GM12865 (cell line): Measurements from ENCODE around the gene NAGPA.
A peak's percentile ranks its signal among the peaks of the same experiment; 100 is the strongest.
"Not testable (repeated sequence)": the region's sequence is repeated elsewhere in the genome, so short reads cannot be mapped to it uniquely, and the experiment has no call there.

Source experiments
- DNase-seq: peaks from one replicate; pipeline ENCODE4 v3.0.0; 2010; ENCODE audit warnings: low read depth
- H3K4me3 ChIP-seq: 2 replicates; pipeline ENCODE4 v1.5.1; 2011; ENCODE audit warnings: mild to moderate bottlenecking, low read depth, low read length, control low read depth
- TF ChIP-seq, protein P1 (sequence below): IDR thresholded peaks from 2 replicates; pipeline ENCODE4 v1.5.1; 2011; ENCODE audit warnings: low read length, control low read depth, low read depth, inconsistent platforms; ENCODE audit not compliant: insufficient read depth; ENCODE audit errors: missing control alignments

The NAGPA gene, protein sequence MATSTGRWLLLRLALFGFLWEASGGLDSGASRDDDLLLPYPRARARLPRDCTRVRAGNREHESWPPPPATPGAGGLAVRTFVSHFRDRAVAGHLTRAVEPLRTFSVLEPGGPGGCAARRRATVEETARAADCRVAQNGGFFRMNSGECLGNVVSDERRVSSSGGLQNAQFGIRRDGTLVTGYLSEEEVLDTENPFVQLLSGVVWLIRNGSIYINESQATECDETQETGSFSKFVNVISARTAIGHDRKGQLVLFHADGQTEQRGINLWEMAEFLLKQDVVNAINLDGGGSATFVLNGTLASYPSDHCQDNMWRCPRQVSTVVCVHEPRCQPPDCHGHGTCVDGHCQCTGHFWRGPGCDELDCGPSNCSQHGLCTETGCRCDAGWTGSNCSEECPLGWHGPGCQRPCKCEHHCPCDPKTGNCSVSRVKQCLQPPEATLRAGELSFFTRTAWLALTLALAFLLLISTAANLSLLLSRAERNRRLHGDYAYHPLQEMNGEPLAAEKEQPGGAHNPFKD

DNA sequence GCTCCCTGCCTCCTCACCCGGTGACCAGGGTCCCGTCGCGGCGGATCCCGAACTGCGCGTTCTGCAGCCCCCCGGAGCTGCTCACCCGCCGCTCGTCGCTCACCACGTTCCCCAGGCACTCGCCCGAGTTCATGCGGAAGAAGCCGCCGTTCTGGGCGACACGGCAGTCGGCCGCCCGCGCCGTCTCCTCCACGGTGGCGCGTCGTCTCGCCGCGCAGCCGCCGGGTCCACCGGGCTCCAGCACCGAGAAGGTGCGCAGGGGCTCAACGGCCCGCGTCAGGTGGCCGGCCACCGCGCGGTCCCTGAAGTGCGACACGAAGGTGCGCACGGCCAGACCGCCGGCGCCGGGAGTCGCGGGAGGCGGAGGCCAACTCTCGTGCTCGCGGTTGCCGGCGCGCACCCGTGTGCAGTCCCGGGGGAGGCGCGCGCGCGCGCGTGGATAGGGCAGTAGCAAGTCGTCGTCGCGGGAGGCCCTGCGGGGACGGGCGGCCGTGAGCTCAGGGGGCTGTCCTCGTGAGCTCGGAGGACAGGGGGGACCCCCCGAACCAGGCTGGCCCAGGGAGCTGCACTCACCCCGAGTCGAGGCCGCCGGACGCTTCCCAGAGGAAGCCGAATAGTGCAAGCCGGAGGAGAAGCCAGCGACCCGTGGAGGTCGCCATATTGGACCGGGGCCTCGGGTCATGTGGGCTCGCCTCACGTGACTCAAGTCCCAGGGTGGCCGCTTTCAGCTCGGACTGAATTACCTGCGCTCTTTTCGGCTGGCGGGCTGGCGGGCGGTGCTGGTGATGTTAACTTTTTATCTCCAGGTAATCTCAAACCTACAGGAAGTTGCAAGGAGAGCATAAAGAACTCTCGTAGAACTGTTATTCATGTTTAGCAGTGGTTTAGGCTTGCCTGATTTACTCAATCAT is at the start of gene NAGPA:
Gene NAGPA (minus strand): TSS at position 680 of the 911 bp plus-strand sequence. CDS start 21 bp downstream, at position 659.
- peak within 1 kb of the TSS; percentile 51 for H3K4me3 ChIP-seq
- peak; percentile 90 for DNase-seq
- TF ChIP-seq, protein P1, sequence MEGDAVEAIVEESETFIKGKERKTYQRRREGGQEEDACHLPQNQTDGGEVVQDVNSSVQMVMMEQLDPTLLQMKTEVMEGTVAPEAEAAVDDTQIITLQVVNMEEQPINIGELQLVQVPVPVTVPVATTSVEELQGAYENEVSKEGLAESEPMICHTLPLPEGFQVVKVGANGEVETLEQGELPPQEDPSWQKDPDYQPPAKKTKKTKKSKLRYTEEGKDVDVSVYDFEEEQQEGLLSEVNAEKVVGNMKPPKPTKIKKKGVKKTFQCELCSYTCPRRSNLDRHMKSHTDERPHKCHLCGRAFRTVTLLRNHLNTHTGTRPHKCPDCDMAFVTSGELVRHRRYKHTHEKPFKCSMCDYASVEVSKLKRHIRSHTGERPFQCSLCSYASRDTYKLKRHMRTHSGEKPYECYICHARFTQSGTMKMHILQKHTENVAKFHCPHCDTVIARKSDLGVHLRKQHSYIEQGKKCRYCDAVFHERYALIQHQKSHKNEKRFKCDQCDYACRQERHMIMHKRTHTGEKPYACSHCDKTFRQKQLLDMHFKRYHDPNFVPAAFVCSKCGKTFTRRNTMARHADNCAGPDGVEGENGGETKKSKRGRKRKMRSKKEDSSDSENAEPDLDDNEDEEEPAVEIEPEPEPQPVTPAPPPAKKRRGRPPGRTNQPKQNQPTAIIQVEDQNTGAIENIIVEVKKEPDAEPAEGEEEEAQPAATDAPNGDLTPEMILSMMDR: no peak

DNA sequence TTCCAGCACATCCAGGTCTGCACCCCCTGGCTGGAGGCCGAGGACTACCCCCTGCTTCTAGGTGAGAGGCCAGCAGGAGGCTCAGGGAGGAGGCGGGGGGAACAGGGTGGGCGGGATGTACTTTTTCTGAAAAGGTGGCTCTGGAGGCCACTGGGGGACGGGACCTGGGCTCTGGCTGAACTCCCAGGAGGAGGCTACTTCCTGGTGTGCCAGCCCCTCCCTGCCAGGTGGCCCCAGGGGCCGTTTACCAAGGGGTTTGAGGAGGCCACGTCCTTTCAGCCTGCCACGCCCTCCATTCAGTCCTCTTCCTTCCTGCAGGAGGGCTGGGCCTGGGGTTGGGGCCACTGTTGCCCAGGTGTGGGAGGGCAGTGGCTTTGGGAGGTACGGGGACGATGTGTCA is 47.3 kb upstream of the NAGPA start:
- not testable (repeated sequence) for DNase-seq, H3K4me3 ChIP-seq

DNA sequence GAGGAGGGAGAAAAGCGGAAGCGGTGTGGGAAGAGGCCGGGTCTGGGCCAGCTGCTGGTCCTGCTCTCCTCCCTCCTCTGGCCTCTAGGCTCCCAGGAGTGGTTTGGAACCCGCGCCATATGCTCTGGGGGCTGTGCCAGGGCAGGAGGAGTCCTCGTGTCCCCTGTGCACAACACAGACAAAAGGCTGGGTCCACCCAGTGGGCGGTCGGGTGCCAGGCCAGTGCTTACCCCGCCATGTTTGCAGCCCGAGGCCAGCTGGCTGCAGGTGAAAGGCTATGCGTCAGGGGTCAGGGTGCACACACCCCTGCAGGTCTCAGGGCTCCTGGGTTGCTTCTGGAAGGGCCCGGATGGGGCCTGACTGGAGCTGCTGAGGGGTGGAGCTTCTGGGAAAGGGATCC is 46.7 kb upstream of the NAGPA start:
- not testable (repeated sequence) for H3K4me3 ChIP-seq, DNase-seq

DNA sequence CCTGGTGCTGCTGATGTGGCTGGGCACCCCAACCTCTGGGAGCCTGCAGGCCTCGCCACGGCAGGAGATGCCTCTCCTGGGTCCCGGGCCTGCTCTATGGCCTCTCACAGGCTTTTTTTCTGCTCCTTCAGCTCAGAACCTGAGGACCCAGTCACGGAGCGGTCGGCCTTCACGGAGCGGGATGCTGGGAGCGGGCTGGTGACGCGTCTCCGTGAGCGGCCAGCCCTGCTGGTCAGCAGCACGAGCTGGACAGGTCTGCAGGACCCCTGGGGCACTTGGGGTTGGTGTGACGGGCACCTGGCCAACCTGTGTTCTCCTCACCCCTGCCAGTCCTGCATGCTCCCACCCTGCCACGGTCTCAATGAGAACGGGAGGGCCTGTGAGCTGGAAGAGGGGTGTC is 44.9 kb upstream of the NAGPA start:
- no peak overlapping the region for H3K4me3 ChIP-seq
- TF ChIP-seq, protein P1: no peak
- no peak for DNase-seq

DNA sequence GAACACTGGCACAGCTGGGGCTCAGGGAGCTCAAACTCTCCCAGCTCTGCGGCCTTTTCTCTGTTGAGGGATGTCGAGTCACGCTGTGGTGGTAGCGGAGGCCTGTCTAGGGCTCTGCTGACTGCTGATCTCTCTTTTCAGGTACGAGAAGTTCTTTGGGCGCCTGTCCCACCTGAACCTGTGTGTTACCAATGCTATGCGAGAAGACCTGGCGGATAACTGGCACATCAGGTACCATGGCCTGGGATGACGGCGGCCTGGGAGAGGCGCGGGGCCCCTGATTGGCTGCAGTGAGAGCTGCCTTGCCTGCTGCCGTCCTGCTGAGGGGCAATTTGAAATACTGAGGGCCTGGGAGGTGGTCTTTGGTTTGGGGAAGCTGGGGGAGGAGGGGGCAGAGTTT is 43.6 kb upstream of the NAGPA start:
- TF ChIP-seq, protein P1: no peak
- no peak overlapping the region for H3K4me3 ChIP-seq
- DNase-seq: no peak

DNA sequence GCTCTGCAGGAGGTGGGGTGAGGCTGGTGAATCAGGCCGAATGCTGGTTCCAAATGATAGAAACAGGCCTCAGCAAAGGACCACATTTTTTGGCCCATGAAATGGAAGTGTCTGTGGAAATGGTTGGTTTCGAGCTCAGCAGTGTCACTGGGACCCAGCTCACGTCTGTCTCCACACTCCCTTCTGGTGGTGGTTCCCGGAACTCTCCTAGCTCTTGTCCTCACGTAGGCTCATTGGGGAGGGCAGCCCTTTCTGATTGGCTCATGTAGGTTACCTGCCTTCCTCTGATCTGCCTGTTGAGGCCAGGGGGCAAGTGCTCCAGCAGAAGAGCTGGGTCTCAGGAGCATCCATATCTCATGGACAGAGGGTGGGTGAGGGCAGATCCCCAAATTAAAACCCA is 41.9 kb upstream of the NAGPA start:
- TF ChIP-seq, protein P1: no peak
- DNase-seq: no peak

DNA sequence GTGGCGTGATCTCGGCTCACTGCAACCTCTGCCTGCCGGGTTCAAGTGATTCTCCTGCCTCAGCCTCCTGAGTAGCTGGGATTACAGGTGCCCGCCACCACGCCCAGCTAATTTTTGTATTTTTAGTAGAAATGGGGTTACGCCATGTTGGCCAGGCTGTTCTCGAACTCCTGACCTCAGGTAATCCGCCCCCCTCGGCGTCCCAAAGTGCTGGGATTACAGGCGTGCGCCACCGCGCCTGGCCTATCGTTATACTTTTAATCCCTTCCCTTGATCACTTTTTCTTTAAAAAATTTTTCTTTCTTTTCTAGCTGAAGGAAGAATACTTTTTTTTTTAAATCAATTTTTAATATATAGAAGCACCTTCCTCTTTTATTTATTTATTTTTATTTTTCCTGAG is 40.0 kb upstream of the NAGPA start:
- H3K4me3 ChIP-seq, DNase-seq: not testable (repeated sequence)

More for the DNA sequence above, 41.9 kb upstream of the NAGPA start:
- H3K4me3 ChIP-seq: no peak overlapping the region

DNA sequence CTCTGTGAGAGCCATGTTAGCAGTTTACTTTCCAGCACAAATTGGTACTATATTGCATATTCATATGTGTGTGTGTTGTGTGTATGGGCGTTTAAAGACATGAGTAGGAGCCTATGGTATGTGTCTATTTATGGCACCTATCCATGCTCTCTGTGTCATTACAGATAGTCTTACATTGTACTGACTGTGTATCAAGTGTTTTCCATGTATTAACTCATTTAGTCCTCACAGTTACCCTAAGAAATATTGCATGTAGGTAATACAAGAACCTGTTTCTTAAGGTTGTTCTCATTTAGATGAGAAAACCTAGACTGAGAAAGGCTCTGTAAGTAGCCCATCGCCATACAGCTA is 39.5 kb upstream of the NAGPA start:
- H3K4me3 ChIP-seq: no peak overlapping the region
- TF ChIP-seq, protein P1: no peak
- no peak for DNase-seq
